Stimulated activated CD8-positive, alpha-beta memory T cell treated with anti-CD3 and anti-CD28 coated beads, Interleukin-7, amount 100 ng/mL, for 48 hours (primary cell): ENCODE data around the gene VWA2.

Experiments
- DNase-seq, 2 donors: peaks; one replicate each; pipeline ENCODE4 v3.0.0-alpha.2; 2020; ENCODE audit warnings: low read depth in 1 of 2; ENCODE audit errors: extremely low read depth in 1 of 2

Gene VWA2

DNA sequence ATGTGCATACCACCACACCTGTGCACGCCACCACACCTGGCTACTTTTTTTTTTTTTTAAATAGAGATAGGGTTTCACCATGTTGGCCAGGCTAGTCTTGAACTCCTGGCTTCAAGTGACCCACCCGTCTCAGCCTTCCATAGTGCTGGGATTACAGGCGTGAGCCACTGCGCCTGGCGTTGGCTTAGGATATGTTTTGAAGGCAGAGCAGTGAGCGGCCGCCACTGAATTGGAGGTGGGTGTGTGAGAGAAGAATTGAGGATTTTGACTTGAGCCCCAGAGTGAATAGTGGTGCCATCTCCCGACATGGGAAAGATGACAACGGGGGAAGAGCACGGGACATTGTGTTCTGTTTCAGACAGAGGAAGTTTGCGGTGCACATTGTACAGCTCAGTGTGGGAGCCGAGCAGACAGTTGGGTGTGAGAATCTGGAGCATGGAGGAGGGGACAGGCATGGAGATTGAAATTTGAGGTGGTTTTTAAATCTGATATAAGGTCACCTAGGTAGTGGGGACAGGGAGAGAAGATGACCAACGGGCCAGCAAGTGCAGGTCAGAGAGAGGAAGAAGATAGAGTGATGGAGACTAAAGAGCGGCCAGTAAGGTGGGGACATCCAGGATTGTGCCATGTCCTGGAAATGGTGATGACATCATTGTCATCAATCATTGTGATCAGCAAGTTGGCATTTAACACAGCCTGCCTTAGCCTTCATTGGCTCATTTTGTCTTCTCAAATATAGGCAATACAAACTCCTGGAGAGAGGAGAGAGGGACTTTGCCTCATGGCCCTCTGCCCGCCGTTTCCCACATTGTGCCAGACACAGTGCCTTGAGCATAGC, 35.8 kb downstream of the VWA2 start:
- DNase-seq = no peak

GRCh38 chr10:114276066-114276465, 37.0 kb downstream of the VWA2 start:
- no peak for DNase-seq

GRCh38 chr10:114276671-114277070, 37.6 kb downstream of the VWA2 start:
- no peak for DNase-seq

GRCh38 chr10:114278140-114278883, 39.3 kb downstream of the VWA2 start:
- no peak for DNase-seq

DNA sequence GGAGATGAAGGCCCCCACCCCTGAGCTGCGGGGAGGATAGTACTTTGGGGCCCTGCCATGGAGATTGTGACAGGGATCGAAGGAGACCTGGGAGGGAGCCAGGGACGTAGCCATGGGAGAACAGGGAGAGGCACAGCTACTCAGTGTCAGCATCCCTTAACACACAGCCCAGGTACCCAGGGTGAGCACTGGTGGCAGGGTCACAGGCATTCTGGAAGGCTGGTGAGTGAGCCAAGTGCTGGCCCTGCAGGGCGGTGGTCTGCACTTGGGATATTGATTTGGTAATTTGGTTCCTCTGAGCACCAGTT, 39.8 kb downstream of the VWA2 start:
- no peak for DNase-seq

DNA sequence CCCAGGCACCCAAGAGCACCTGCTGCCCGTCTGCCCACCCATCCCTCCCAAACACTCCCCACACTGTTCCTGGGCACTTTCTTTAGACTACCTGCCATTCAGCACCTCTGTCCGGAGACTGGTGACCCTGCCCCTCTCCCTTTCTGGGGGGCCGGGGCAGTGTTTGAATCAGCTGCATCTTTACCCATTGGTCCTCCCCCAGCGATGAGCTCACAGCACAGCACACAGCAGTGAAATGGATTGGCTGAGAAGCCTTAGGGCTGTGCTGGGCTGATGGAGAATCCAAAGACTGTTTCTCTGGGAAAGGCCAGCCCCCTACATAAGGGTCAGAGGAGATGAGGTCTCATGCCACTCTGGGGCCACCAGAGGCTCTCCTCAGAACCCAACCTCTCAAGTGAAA, 40.2 kb downstream of the VWA2 start:
- DNase-seq = no peak

GRCh38 chr10:114279901-114280644, 41.0 kb downstream of the VWA2 start:
- no peak for DNase-seq

GRCh38 chr10:114281006-114281405, 42.0 kb downstream of the VWA2 start:
- no peak for DNase-seq

DNA sequence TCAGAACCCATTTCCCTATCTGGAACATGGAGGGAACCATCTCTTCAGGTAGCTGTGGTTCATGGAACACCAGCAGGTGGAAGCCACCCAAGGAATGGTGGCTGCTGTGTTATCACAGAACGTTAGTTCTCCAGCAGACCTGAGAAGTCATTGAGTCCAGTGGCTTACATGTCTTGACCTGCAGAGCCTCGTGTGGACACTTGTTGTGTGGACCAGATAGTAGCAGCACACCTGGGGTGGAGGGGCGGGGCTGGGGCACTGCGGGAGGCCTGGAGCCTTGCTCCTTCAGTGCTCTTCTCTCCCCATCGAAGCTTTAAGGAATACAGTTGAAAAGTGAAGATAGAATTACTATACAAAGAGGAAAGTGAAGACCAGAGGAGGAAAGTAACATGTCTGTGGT, 42.4 kb downstream of the VWA2 start:
- no peak for DNase-seq

DNA sequence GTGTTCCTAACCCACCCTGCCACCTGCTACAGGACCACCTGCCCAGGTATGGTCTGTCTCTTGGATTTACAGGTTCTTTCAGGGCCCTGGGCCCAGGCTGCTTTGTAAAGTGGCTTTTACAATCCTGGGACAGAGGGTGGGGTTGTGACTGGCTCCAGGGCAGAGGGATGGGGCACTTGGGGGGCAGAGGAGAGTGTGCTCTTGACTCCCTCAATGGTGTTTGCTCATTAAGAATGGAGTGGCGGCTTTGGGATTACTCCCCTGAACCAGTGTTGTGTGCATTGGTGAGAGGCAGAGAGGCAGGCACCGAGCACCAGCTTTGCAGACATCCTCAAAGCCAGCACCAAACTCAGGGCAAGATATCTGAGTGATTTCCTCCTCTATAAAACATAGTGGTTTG, 43.5 kb downstream of the VWA2 start:
- no peak for DNase-seq

- DNase-seq = no peak
These were observed 44.0 kb downstream of the VWA2 start for GRCh38 chr10:114283091-114283490.

GRCh38 chr10:114283535-114284234, 44.6 kb downstream of the VWA2 start:
- DNase-seq = no peak

DNA sequence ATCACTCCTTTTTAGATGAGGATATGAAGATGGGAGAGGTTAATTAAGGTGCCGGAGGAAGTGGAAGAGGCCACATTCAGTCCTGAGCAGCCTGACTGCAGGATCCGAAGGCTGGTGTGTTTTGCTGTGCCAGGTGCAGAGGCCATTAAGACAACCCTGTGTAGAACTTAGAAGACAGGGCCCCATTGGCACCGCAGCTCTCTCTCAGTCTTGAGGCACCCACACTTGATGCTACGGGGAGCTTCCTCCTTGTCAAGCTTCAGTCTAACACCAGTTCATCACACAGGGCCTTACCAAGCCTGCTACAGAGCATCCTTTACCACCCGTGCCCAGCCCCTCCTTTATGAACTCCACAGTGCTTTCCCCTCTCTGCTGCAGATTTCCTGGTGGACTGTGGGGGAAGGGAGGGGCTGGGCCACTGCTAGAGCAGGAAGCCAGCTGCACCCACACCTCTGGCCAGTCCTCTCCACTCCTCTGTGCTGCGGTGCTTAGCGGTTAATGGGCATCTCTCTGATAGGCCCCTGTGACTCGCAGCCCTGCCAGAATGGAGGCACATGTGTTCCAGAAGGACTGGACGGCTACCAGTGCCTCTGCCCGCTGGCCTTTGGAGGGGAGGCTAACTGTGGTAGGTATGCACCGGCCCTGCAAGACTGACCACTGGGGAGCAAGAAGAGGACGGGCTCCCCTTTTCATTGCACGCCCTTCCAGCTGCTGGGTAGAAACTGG, 45.5 kb downstream of the VWA2 start:
- no peak for DNase-seq

- no peak for DNase-seq
These were observed 46.9 kb downstream of the VWA2 start for GRCh38 chr10:114285961-114286441.

DNA sequence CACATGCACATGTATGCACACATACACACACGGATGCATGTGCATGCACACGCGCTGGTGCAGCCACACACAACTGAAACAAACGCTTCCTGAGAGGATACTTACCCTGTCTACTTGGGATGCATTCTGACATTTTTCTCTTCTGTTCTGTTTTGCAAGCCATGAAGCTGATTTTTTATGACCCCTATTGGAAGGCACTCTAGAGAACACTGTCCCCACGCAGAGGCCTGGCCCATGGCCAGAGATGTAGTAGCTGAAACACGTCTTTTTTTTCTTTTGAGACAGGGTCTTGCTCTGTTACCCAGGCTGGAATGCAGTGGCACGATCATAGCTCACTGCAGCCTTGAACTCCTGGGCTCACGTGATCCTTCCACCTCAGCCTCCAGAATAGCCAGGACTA, 47.9 kb downstream of the VWA2 start:
- DNase-seq = no peak

DNA sequence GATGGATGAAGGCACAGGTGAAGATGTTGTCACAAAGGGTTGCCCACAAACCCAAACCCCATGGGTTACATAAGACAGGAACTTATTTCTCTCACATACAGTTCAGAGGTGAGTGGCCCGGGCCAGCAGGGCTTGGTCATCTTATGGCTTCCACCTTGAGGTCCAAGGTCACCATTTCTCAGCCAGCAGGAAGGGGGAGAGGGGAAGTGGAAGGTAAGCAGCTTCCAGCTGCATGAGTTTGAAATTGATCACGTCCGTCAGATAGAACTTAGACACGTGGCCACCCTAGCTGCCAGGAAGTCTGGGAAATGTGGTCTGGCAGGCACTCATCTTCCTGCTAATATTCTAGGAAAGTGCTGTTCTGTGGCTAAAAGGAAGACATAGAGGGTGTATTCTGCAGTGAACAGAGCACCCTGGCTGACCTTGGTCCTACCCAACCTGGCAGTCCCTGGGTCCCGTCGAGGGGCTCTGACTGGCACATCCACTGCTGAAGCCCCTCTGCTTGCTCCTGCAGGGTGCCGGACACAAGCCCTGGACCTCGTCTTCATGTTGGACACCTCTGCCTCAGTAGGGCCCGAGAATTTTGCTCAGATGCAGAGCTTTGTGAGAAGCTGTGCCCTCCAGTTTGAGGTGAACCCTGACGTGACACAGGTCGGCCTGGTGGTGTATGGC, 49.5 kb downstream of the VWA2 start:
- no peak for DNase-seq

GRCh38 chr10:114289096-114289436, 50.0 kb downstream of the VWA2 start:
- no peak for DNase-seq

- DNase-seq = no peak
These were observed 51.0 kb downstream of the VWA2 start for GRCh38 chr10:114290038-114290437.

GRCh38 chr10:114291076-114291475, 52.0 kb downstream of the VWA2 start:
- no peak for DNase-seq

DNA sequence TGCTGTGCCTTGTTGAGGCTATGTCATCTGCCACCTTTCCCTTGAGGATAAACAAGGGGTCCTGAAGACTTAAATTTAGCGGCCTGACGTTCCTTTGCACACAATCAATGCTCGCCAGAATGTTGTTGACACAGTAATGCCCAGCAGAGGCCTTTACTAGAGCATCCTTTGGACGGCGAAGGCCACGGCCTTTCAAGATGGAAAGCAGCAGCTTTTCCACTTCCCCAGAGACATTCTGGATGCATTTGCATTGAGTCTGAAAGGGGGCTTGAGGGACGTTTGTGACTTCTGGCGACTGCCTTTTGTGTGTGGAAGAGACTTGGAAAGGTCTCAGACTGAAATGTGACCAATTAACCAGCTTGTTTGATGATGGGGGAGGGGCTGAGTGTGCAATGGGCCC, 52.5 kb downstream of the VWA2 start:
- no peak for DNase-seq
